ENCODE data around the gene STAC. TPM values are rescaled to one million over a fixed set of nuclear protein-coding genes. Genes with fewer than 3 reads are reported as not detected.

Gene STAC
- total and polyA plus RNA-seq, 9 of the 15 experiments (the other 6 are each of a cell fraction or from before 2014, with no cell fraction given) = 0.11 TPM; not detected in 8

- no peak for TF ChIP-seq ARID3A (IDR thresholded peaks at IDR 0.05; ENCODE audit: borderline replicate concordance, low read depth, low read length)
- TF ChIP-seq ZC3H4 (CRISPR knock-in tag; IDR thresholded peaks at IDR 0.05; ENCODE audit: borderline replicate concordance) = no peak
- no peak for TF ChIP-seq NCOA2 (IDR thresholded peaks at IDR 0.05; ENCODE audit: partially characterized antibody in 2 of 2)
- TF ChIP-seq ZNF311 (CRISPR knock-in tag; IDR thresholded peaks at IDR 0.05) = no peak
- TF ChIP-seq ELF2 (CRISPR knock-in tag; IDR thresholded peaks at IDR 0.05) = no peak
Measured at GRCh38 chr3:36362973-36363372, 17.3 kb upstream of the STAC start (continued).

GRCh38 chr3:36364260-36364659 lies 16.0 kb upstream of the STAC start:
- Histone ChIP-seq H3K9me3 (replicated peaks; ENCODE audit: control insufficient read depth, insufficient read depth, low read depth, low read length) (no peaks in the 10 kb centered on the region), H4K20me1 (replicated peaks; ENCODE audit: control insufficient read depth, insufficient read depth, low read length) (no peaks in the 10 kb centered on the region), H2AFZ (ENCODE audit: low read depth, low read length) (no peak overlapping the region), H3K9ac (ENCODE audit: insufficient read depth in 1 of 2, low read depth in 2 of 2, low read length in 2 of 2) (no peak overlapping the region), H3K4me2 (ENCODE audit: insufficient read depth, low read length) (no peak overlapping the region), H3K9me1 (ENCODE audit: control insufficient read depth, insufficient read depth, low read length) (no peaks in the 10 kb centered on the region), H3K27ac (ENCODE audit: extremely low read depth, low read depth, low read length) (no peak overlapping the region), H3K27me3 (ENCODE audit: control insufficient read depth in 2 of 2, insufficient read depth in 2 of 2, low read length in 2 of 2) (no peaks in the 10 kb centered on the region), H3K36me3 (ENCODE audit: control insufficient read depth, insufficient read depth, low read length) (no peaks in the 10 kb centered on the region), H3K4me3 (no peak overlapping the region), H3K79me2 (ENCODE audit: control insufficient read depth, insufficient read depth, low read length) (no peaks in the 10 kb centered on the region), H3K4me1 (replicated peaks in 1 of 2; ENCODE audit: control insufficient read depth in 2 of 2, insufficient read depth in 2 of 2, low read length in 2 of 2) (no peaks in the 10 kb centered on the region)
- ChIA-PET CTCF (ENCODE audit: low intra/inter-chr PET ratio) (no interaction called here), POLR2A (no interaction called here)
- intact Hi-C loops (cut with micrococcal nuclease) (no loop called here), in situ Hi-C loops (cut with MboI) (no loop called here)
- ATAC-seq (no peak), FAIRE-seq (no peak), DNase-seq (ENCODE audit: extremely low read depth in 1 of 4, low spot score in 3 of 4) (no peak)
- no peak for TF ChIP-seq CAMTA2 (CRISPR knock-in tag; conservative IDR thresholded peaks at IDR 0.05)
- TF ChIP-seq CHD2 (IDR thresholded peaks at IDR 0.05; ENCODE audit: low read depth, low read length) = no peak
- TF ChIP-seq TBL1XR1 (IDR thresholded peaks at IDR 0.05; ENCODE audit: low read length in 2 of 2) = no peak
- TF ChIP-seq ARID2 (IDR thresholded peaks at IDR 0.05) = no peak
- no peak for TF ChIP-seq NR4A1 (CRISPR knock-in tag; IDR thresholded peaks at IDR 0.05)
- no peak for TF ChIP-seq NR4A1 (tag; IDR thresholded peaks at IDR 0.05)
- TF ChIP-seq, protein P1, sequence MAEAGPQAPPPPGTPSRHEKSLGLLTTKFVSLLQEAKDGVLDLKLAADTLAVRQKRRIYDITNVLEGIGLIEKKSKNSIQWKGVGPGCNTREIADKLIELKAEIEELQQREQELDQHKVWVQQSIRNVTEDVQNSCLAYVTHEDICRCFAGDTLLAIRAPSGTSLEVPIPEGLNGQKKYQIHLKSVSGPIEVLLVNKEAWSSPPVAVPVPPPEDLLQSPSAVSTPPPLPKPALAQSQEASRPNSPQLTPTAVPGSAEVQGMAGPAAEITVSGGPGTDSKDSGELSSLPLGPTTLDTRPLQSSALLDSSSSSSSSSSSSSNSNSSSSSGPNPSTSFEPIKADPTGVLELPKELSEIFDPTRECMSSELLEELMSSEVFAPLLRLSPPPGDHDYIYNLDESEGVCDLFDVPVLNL (CRISPR knock-in tag; IDR thresholded peaks at IDR 0.05; ENCODE audit: low read depth) = no peak
- no peak for TF ChIP-seq ZNF511 (CRISPR knock-in tag; IDR thresholded peaks at IDR 0.05)
- no peak for TF ChIP-seq ZSCAN32 (CRISPR knock-in tag; IDR thresholded peaks at IDR 0.05)
- no peak for TF ChIP-seq KDM4B (IDR thresholded peaks at IDR 0.05; ENCODE audit: borderline replicate concordance in 2 of 2, low read depth in 1 of 2)
- no peak for TF ChIP-seq NBN (IDR thresholded peaks at IDR 0.05; ENCODE audit: low read depth)
- no peak for TF ChIP-seq EP300 (IDR thresholded peaks at IDR 0.05; ENCODE audit: low read length)
- no peak for TF ChIP-seq ZNF253 (CRISPR knock-in tag; conservative IDR thresholded peaks at IDR 0.05)
- no peak for TF ChIP-seq MTA1 (IDR thresholded peaks at IDR 0.05; ENCODE audit: borderline replicate concordance)
- no peak for TF ChIP-seq MEF2D (tag; conservative IDR thresholded peaks at IDR 0.05; ENCODE audit: low read depth)
- WGBS (ENCODE audit: insufficient coverage, low coverage, missing lambda C conversion rate) = 0% methylated on average over 4 of the region's 4 CpGs
- BruUV-seq (replicated peaks) = no TSS peak

Measured in K562 (cell line).